Keratinocyte (primary cell): Measurements from ENCODE around the gene ATXN7L3.

Source experiments
- EZH2 ChIP-seq: IDR thresholded peaks from one replicate; pipeline ENCODE4 v1.6.1; 2012; ENCODE audit warnings: inconsistent platforms, mild to moderate bottlenecking, low read length, moderate library complexity
- TF ChIP-seq, protein P1 (sequence below), 3 experiments: IDR thresholded peaks in 1 of 3; conservative IDR thresholded peaks in 1 of 3; optimal IDR thresholded peaks in 1 of 3; 2 replicates in 2 of 3; 3 replicates in 1 of 3; pipeline versions ENCODE3 to v1.5.1; 2011; ENCODE audit warnings: low read length in 3 of 3, mild to moderate bottlenecking in 3 of 3, moderate library complexity in 2 of 3, control low read depth in 1 of 3, inconsistent platforms in 1 of 3; ENCODE audit not compliant: insufficient read depth in 2 of 3; ENCODE audit errors: extremely low read depth in 1 of 3

DNA sequence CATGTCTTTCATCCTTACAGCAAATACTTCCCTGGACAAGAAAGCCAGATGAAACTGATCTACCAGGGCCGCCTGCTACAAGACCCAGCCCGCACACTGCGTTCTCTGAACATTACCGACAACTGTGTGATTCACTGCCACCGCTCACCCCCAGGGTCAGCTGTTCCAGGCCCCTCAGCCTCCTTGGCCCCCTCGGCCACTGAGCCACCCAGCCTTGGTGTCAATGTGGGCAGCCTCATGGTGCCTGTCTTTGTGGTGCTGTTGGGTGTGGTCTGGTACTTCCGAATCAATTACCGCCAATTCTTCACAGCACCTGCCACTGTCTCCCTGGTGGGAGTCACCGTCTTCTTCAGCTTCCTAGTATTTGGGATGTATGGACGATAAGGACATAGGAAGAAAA is 9.2 kb downstream of the ATXN7L3 start:
- TF ChIP-seq, protein P1, sequence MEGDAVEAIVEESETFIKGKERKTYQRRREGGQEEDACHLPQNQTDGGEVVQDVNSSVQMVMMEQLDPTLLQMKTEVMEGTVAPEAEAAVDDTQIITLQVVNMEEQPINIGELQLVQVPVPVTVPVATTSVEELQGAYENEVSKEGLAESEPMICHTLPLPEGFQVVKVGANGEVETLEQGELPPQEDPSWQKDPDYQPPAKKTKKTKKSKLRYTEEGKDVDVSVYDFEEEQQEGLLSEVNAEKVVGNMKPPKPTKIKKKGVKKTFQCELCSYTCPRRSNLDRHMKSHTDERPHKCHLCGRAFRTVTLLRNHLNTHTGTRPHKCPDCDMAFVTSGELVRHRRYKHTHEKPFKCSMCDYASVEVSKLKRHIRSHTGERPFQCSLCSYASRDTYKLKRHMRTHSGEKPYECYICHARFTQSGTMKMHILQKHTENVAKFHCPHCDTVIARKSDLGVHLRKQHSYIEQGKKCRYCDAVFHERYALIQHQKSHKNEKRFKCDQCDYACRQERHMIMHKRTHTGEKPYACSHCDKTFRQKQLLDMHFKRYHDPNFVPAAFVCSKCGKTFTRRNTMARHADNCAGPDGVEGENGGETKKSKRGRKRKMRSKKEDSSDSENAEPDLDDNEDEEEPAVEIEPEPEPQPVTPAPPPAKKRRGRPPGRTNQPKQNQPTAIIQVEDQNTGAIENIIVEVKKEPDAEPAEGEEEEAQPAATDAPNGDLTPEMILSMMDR (optimal IDR thresholded peaks at IDR 0.05 in 1 of 3, IDR thresholded peaks at IDR 0.05 in 1 of 3, conservative IDR thresholded peaks at IDR 0.05 in 1 of 3; ENCODE audit: extremely low read depth in 1 of 3, insufficient read depth in 2 of 3, low read length in 3 of 3), result no peak
- no peak for TF ChIP-seq EZH2
